ENCODE data around the gene DHRS7C.

The DHRS7C gene

GRCh38 chr17:9829343-9829742 lies 38.0 kb upstream of the DHRS7C start:
- TF ChIP-seq REST (IDR thresholded peaks at IDR 0.05; ENCODE audit: insufficient read depth in 1 of 2, low read depth in 2 of 2, low read length in 2 of 2) (no peak), TAF1 (IDR thresholded peaks at IDR 0.05; ENCODE audit: borderline replicate concordance, insufficient read depth, low read length) (no peak), SIN3A (IDR thresholded peaks at IDR 0.05; ENCODE audit: borderline replicate concordance, insufficient read depth, low read length) (no peak), FOXP2 (optimal IDR thresholded peaks at IDR 0.05; ENCODE audit: borderline replicate concordance, extremely low read depth, extremely low read length, insufficient read depth) (no peak), POLR2AphosphoS5 (IDR thresholded peaks at IDR 0.05; ENCODE audit: low read depth, low read length) (no peak)

- TF ChIP-seq TAF1 (IDR thresholded peaks at IDR 0.05; ENCODE audit: borderline replicate concordance, insufficient read depth, low read length) (no peak), FOXP2 (optimal IDR thresholded peaks at IDR 0.05; ENCODE audit: borderline replicate concordance, extremely low read depth, extremely low read length, insufficient read depth) (no peak), REST (IDR thresholded peaks at IDR 0.05; ENCODE audit: insufficient read depth in 1 of 2, low read depth in 2 of 2, low read length in 2 of 2) (no peak), POLR2AphosphoS5 (IDR thresholded peaks at IDR 0.05; ENCODE audit: low read depth, low read length) (no peak), SIN3A (IDR thresholded peaks at IDR 0.05; ENCODE audit: borderline replicate concordance, insufficient read depth, low read length) (no peak)
These were observed 37.2 kb upstream of the DHRS7C start for GRCh38 chr17:9828296-9829295.

GRCh38 chr17:9825641-9826150 lies 34.3 kb upstream of the DHRS7C start, which contains the start of gene GLP2R:
Gene GLP2R (plus strand): TSS chr17:9825924. CDS start chr17:9826064, 140 bp downstream.
- TF ChIP-seq REST (IDR thresholded peaks at IDR 0.05; ENCODE audit: insufficient read depth in 1 of 2, low read depth in 2 of 2, low read length in 2 of 2) (no peak), SIN3A (IDR thresholded peaks at IDR 0.05; ENCODE audit: borderline replicate concordance, insufficient read depth, low read length) (no peak), POLR2AphosphoS5 (IDR thresholded peaks at IDR 0.05; ENCODE audit: low read depth, low read length) (no peak), FOXP2 (optimal IDR thresholded peaks at IDR 0.05; ENCODE audit: borderline replicate concordance, extremely low read depth, extremely low read length, insufficient read depth) (no peak), TAF1 (IDR thresholded peaks at IDR 0.05; ENCODE audit: borderline replicate concordance, insufficient read depth, low read length) (no peak)

- TF ChIP-seq FOXP2 (optimal IDR thresholded peaks at IDR 0.05; ENCODE audit: borderline replicate concordance, extremely low read depth, extremely low read length, insufficient read depth) (no peak), REST (IDR thresholded peaks at IDR 0.05; ENCODE audit: insufficient read depth in 1 of 2, low read depth in 2 of 2, low read length in 2 of 2) (no peak), POLR2AphosphoS5 (IDR thresholded peaks at IDR 0.05; ENCODE audit: low read depth, low read length) (no peak), SIN3A (IDR thresholded peaks at IDR 0.05; ENCODE audit: borderline replicate concordance, insufficient read depth, low read length) (no peak), TAF1 (IDR thresholded peaks at IDR 0.05; ENCODE audit: borderline replicate concordance, insufficient read depth, low read length) (no peak)
These were observed 33.5 kb upstream of the DHRS7C start for GRCh38 chr17:9824797-9825338.
